K562 (cell line): ENCODE measurements around the gene VIM. TPM values are rescaled to one million over a fixed set of nuclear protein-coding genes. Genes with fewer than 3 reads are reported as not detected.

Source experiments
- ETV1 ChIP-seq: fragments of 450-650 bp; conservative IDR thresholded peaks from 2 replicates; pipeline ENCODE4 v1.6.1; 2016; ENCODE audit warnings: missing genetic modification characterization, control low read depth, low read depth, missing compliant biosample characterization
- FIP1L1 ChIP-seq: fragments of 200-400 bp; formaldehyde crosslinking; IDR thresholded peaks from 2 replicates; pipeline ENCODE4 v1.6.1; 2018; ENCODE audit warnings: mild to moderate bottlenecking, low read depth, low read length; ENCODE audit not compliant: poor library complexity, severe bottlenecking
- HMGN3 ChIP-seq: IDR thresholded peaks from 2 replicates; pipeline ENCODE4 v1.6.1; 2011; ENCODE audit warnings: borderline replicate concordance, low read depth, mild to moderate bottlenecking, mixed read lengths, low read length; ENCODE audit not compliant: insufficient read length; ENCODE audit errors: extremely low read depth
- MAZ ChIP-seq, 2 experiments: fragments of 450-650 bp in 1 of 2; sonication (generic) in 1 of 2; formaldehyde crosslinking; IDR thresholded peaks in 1 of 2; conservative IDR thresholded peaks in 1 of 2; 2 replicates each; pipeline versions ENCODE4 v1.4.0 to v1.5.0; 2020; ENCODE audit warnings: mild to moderate bottlenecking in 1 of 2, missing genetic modification reagents in 1 of 2
- NEUROD1 ChIP-seq: fragments of 150-350 bp; IDR thresholded peaks from 2 replicates; pipeline ENCODE4 v1.6.1; 2014; ENCODE audit warnings: borderline replicate concordance, low read length, low read depth; ENCODE audit not compliant: partially characterized antibody
- TOE1 ChIP-seq, 2 experiments: fragments of 450-650 bp in 1 of 2; sonication (generic) in 1 of 2; formaldehyde crosslinking in 1 of 2; IDR thresholded peaks; 2 replicates each; pipeline versions ENCODE4 v1.7.1 to v1.8.0; 2016 to 2022; ENCODE audit warnings: borderline replicate concordance in 2 of 2, mild to moderate bottlenecking in 2 of 2, antibody characterized with exemption in 1 of 2, inconsistent platforms in 1 of 2, low read depth in 1 of 2, missing genetic modification reagents in 1 of 2, moderate library complexity in 1 of 2
- ZBTB1 ChIP-seq: sonication (generic); formaldehyde crosslinking; IDR thresholded peaks from 2 replicates; pipeline ENCODE4 v1.8.1; 2023; ENCODE audit warnings: missing genetic modification reagents, low read depth, mild to moderate bottlenecking, borderline replicate concordance
- ZFPM2 ChIP-seq: fragments of 250-450 bp; sonication (Bioruptor Pico); IDR thresholded peaks from 2 replicates; pipeline ENCODE4 v1.5.1; 2022; ENCODE audit warnings: mild to moderate bottlenecking
- ZNF707 ChIP-seq: fragments of 250-450 bp; sonication (Bioruptor Pico); conservative IDR thresholded peaks from 2 replicates; pipeline ENCODE4 v1.8.0; 2022; ENCODE audit warnings: inconsistent platforms, mild to moderate bottlenecking, moderate library complexity
- ZZZ3 ChIP-seq: fragments of 450-650 bp; IDR thresholded peaks from 2 replicates; pipeline ENCODE4 v1.6.1; 2016; ENCODE audit warnings: antibody characterized with exemption, mild to moderate bottlenecking, moderate library complexity
- polyA plus RNA-seq, 8 experiments: library from polyadenylated mRNA; depleted of rRNA in 4 of 8; stranded (reverse) in 5 of 8; unstranded in 3 of 8; fragments of >200 nt; fragmentation: Nextera tagmentation in 2 of 8; fragmentation: Illumina TruSeq in 1 of 8; extraction: Ambion mirVana in 2 of 8; extraction: Trizol in 1 of 8; gene quantifications; 2 replicates each; pipeline versions ENCODE4 v1.2.1 to v1.2.3, GENCODE V29; 2011 to 2014; ENCODE audit warnings: inconsistent platforms in 1 of 8, missing spikeins in 1 of 8
- total RNA-seq, 7 experiments: library from RNA; depleted of rRNA in 6 of 7; stranded (reverse); fragments of >200 nt in 6 of 7; fragmentation: Illumina TruSeq in 2 of 7; extraction: Trizol in 2 of 7; gene quantifications; 2 replicates each; pipeline versions ENCODE4 v1.2.1 to v1.2.3, GENCODE V29; 2011 to 2021; ENCODE audit warnings: low replicate concordance in 1 of 7
- TF ChIP-seq, protein P1 (sequence below), 2 experiments: fragments of 450-650 bp; formaldehyde crosslinking in 1 of 2; IDR thresholded peaks; 2 replicates each; pipeline versions ENCODE4 v1.4.0 to v1.6.1; 2014 to 2020; ENCODE audit warnings: mild to moderate bottlenecking in 2 of 2, borderline replicate concordance in 1 of 2, low read depth in 1 of 2
- TF ChIP-seq, protein P2 (sequence below): fragments of 450-650 bp; formaldehyde crosslinking; IDR thresholded peaks from 2 replicates; pipeline ENCODE4 v1.4.0; 2022; ENCODE audit warnings: missing genetic modification characterization
- TF ChIP-seq, protein P3 (sequence below): sonication (generic); formaldehyde crosslinking; IDR thresholded peaks from 2 replicates; pipeline ENCODE4 v1.8.1; 2022; ENCODE audit warnings: missing genetic modification reagents

The VIM gene
- total and polyA plus RNA-seq, 9 of the 15 experiments (the other 6 are each of a cell fraction or from before 2014, with no cell fraction given): 86.0 to 621 (median 383) TPM

DNA sequence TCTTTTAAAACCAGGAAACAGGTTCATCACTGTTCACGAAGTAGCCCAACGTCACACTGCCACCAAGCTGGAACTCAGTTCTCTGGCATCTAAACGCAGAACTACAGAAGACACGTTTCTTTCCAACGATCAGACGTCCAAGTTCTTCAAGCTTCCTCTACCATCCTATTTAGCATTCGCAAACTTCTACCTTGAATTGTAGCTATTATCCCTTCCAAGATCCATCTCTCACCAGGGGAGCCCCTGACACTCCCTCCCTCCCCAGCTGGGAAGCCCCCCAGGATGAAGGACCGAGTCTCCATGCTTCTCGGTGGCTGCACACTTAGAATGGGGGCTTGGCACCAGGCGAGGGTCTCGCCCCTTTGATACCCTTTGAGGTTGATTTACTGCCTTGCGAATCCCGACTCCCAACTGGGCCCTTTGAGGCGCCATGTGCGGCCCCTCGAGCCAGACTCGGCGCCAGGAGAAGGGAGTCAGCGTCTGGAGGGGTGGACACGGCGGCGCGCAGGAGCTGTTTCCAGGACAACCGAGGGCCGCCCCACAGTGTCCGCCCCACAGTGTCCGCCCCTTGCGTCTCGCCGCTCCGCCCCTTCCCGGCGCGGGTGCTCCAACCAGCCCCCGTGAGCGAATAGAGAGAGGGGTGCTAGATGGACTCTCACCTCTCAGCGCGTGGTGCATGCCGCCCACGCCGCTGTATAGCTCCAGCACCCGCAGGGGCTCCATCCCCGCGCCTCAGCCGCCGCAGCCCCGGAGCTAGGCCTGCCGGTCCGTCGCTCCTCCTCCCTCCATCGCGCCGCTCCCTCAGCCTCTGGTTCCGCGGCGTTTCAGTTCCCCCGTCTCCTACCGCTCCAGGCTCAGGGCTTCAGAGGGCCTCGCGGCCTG lies 26.9 kb upstream of the VIM start, which contains the start of gene TRDMT1 (continued):
- TF ChIP-seq, protein P1, sequence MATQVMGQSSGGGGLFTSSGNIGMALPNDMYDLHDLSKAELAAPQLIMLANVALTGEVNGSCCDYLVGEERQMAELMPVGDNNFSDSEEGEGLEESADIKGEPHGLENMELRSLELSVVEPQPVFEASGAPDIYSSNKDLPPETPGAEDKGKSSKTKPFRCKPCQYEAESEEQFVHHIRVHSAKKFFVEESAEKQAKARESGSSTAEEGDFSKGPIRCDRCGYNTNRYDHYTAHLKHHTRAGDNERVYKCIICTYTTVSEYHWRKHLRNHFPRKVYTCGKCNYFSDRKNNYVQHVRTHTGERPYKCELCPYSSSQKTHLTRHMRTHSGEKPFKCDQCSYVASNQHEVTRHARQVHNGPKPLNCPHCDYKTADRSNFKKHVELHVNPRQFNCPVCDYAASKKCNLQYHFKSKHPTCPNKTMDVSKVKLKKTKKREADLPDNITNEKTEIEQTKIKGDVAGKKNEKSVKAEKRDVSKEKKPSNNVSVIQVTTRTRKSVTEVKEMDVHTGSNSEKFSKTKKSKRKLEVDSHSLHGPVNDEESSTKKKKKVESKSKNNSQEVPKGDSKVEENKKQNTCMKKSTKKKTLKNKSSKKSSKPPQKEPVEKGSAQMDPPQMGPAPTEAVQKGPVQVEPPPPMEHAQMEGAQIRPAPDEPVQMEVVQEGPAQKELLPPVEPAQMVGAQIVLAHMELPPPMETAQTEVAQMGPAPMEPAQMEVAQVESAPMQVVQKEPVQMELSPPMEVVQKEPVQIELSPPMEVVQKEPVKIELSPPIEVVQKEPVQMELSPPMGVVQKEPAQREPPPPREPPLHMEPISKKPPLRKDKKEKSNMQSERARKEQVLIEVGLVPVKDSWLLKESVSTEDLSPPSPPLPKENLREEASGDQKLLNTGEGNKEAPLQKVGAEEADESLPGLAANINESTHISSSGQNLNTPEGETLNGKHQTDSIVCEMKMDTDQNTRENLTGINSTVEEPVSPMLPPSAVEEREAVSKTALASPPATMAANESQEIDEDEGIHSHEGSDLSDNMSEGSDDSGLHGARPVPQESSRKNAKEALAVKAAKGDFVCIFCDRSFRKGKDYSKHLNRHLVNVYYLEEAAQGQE (IDR thresholded peaks at IDR 0.05; ENCODE audit: borderline replicate concordance): peak; percentile 43; the same call in 1 of the 2 replicates
- TF ChIP-seq, protein P1 (CRISPR knock-in tag; IDR thresholded peaks at IDR 0.05; ENCODE audit: low read depth): 0 out of 2 replicates have a peak, but pooled peaks have one; percentile 74
- TF ChIP-seq, protein P2, sequence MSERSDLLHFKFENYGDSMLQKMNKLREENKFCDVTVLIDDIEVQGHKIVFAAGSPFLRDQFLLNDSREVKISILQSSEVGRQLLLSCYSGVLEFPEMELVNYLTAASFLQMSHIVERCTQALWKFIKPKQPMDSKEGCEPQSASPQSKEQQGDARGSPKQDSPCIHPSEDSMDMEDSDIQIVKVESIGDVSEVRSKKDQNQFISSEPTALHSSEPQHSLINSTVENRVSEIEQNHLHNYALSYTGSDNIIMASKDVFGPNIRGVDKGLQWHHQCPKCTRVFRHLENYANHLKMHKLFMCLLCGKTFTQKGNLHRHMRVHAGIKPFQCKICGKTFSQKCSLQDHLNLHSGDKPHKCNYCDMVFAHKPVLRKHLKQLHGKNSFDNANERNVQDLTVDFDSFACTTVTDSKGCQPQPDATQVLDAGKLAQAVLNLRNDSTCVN (CRISPR knock-in tag): no peak
- TF ChIP-seq NEUROD1: peak; percentile 88
- peak; percentile 89 for TF ChIP-seq ZZZ3
- TF ChIP-seq MAZ (CRISPR knock-in tag; conservative IDR thresholded peaks at IDR 0.05 in 1 of 2, IDR thresholded peaks at IDR 0.05 in 1 of 2): peak; percentile 90 to 96
- no peak for TF ChIP-seq ZFPM2
- TF ChIP-seq, protein P3, sequence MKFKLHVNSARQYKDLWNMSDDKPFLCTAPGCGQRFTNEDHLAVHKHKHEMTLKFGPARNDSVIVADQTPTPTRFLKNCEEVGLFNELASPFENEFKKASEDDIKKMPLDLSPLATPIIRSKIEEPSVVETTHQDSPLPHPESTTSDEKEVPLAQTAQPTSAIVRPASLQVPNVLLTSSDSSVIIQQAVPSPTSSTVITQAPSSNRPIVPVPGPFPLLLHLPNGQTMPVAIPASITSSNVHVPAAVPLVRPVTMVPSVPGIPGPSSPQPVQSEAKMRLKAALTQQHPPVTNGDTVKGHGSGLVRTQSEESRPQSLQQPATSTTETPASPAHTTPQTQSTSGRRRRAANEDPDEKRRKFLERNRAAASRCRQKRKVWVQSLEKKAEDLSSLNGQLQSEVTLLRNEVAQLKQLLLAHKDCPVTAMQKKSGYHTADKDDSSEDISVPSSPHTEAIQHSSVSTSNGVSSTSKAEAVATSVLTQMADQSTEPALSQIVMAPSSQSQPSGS (CRISPR knock-in tag): no peak
- peak; percentile 88 for TF ChIP-seq FIP1L1
- TF ChIP-seq HMGN3: peak; percentile 81
- TF ChIP-seq ZBTB1 (CRISPR knock-in tag): peak; percentile 54; the same call in 1 of the 2 replicates
- TF ChIP-seq TOE1 (IDR thresholded peaks at IDR 0.05; ENCODE audit: borderline replicate concordance): peak; percentile 86
- no peak for TF ChIP-seq TOE1 (CRISPR knock-in tag; IDR thresholded peaks at IDR 0.05; ENCODE audit: borderline replicate concordance, low read depth)
- no peak for TF ChIP-seq ZNF707 (CRISPR knock-in tag)
- no peak for TF ChIP-seq ETV1
